Fibroblast of gingiva (primary cell): Measurements from ENCODE around the gene ALDH3B2.
"Not testable (repeated sequence)": the region's sequence is repeated elsewhere in the genome, so short reads cannot be mapped to it uniquely, and the experiment has no call there.

Experiments
- DNase-seq: peaks from one replicate; pipeline ENCODE4 v3.0.0-alpha.2; 2011; ENCODE audit warnings: low read depth

The ALDH3B2 gene

DNA sequence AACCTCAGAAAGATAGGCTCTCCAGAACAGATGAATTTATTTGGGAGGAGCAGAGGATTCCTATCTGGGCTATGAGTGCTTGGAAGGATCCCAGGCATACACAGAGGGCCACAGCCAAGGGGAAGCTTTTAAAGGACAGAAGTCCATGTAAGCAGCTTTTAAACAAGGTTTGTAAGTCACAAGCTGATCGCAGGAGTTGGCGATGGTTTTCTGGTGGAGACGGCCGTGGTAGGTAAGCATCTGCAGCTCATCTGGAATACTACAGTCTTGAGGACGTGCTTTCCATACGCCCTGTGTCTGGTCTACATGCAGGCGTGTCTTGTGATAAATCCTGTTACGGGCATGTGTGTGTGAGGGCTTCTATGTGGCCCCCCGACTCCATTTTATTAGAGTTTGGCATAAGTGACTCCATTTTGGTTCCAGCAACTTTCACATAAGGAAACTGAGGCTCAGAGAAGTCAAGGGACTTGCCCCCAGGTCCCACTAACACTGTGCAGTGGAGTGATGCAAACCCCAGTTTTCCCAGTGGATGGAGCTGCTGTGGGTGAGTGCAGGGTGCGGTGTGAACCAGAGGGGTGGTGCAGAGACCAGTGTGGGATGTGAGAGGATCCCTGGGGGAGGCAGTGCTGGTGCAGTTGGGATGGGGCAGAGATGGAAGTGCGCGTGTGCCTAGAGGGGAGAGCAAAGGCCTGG is 12.1 kb downstream of the ALDH3B2 start:
- DNase-seq = no peak

- DNase-seq = not testable (repeated sequence)
Observed at GRCh38 chr11:67660752-67661151, 13.7 kb downstream of the ALDH3B2 start.

DNA sequence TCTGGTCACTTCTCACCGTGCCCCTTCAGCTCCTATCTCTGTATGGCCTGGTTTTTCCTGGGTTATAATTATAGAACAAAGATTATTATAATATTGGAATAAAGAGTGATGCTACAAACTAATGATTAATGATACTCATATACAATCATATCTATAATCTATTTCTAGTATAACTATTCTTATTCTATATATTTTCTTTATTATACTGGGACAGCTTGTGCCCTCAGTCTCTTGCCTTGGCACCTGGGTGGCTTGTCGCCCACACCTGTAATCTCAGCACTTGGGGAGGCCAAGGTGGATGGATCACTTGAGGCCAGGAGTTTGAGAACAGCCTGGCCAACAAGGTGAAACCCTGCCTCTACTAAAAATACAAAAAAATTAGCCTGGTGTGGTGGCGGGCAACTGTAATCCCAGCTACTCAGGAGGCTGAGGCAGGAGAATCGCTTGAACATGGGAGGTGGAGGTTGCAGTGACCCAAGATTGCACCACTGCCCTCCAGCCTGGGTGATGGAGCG is 14.7 kb downstream of the ALDH3B2 start:
- not testable (repeated sequence) for DNase-seq

DNA sequence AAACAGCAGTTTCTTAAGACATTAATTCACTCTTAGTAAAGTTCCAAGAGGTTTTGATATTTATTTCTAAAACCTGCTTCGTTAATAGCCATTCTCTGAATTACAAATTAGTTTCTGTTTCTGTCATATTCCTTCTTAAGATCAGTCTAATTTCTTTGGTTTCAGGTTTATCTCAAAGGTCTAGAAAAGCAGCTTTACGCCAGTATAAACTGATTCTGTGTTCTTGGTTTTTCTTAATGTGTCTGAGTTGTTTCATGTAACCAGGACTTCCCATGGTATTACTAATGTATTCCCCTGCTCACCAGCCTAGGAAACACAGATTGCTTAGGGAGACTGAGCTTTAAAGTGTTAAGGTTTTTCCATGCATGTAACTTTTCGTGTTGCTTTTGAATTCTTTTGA is 17.1 kb downstream of the ALDH3B2 start:
- no peak for DNase-seq

DNA sequence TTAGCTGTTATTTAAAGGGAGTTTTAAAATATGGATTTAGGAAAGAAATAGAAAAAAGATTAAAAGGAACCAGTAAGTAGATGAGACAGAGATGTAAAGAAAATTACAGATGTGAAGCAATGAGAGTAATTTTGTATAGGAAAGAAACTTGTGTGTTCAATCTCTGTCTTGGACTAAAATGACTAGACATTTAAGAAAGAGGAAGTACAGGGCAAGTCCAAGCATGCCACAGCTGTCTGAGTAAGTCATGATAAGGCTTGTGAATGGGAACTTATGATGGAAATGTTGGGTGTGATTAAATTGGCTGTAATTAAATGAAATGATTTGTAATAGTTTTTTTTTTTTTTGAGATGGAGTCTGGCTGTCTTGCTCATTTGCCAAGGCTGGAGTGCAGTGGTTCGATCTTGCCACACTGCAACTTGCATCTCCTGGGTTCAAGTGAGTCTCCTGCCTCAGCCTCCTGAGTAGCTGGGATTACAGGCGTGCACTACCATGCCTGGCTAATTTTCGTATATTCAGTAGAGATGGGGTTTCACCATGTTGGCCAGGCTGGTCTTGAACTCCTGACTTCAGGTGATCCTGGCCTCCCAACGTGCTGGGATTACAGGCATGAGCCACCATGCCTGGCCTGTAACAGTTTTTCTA is 18.0 kb downstream of the ALDH3B2 start:
- no peak for DNase-seq

DNA sequence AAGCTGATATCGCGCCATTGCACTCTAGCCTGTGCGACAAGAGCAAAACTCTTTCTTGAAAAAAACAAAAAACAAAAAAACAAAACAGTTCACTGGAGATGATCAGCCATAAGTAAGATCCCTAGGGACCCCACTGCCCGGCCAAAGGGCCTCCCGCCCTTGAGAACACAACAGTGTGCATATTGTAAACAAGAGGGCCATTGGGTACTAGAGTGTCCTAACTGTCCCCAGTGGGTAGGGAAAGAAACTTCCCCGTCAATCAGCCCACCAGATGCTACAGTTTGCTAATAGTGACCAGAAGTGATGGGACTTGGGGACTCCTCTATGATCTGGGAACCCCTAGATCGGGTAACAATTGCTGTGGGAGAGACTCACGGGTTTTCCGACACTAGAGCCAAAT is 20.2 kb downstream of the ALDH3B2 start:
- no peak for DNase-seq

DNA sequence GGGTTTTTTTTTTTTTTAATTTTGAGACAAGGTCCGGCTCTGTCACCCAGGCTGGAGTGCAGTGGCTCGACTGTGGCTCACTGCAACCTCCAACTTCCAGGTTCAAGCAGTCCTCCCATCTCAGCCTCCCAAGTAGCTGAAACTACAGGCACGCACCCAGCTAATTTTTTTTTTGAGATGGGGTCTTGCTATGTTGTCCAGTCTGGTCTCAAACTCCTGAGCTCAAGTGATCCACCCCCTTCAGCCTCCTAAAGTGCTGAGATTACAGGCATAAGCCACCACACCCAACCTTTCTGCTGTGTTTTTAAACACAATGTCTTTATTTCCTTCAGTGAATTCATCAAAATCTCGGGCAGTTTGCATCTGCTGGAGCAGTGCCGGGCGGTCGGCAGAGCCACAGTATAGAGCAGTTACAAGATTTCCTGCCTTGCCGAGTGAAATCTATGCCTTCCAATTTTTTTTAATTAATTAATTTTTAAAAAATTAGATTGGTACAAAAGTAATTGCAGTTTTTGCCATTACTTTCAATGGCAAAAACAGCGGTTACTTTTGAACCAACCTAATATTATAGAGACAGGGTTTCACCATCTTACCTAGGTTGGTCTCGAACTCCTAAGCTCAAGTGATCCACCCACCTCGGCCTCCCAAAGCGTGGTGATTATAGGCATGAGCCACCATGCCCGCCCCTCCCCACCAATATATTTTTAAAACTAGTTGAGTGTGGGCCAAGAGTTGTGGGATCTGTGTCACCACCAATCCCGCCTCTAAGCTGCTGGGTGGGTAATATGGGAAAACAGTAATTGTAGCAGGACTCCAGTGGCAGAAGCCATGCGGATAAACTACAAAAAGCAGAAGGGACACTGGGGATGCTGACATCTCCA is 21.2 kb downstream of the ALDH3B2 start:
- no peak for DNase-seq

- no peak for DNase-seq
Observed at GRCh38 chr11:67651976-67652781, 22.2 kb downstream of the ALDH3B2 start.

DNA sequence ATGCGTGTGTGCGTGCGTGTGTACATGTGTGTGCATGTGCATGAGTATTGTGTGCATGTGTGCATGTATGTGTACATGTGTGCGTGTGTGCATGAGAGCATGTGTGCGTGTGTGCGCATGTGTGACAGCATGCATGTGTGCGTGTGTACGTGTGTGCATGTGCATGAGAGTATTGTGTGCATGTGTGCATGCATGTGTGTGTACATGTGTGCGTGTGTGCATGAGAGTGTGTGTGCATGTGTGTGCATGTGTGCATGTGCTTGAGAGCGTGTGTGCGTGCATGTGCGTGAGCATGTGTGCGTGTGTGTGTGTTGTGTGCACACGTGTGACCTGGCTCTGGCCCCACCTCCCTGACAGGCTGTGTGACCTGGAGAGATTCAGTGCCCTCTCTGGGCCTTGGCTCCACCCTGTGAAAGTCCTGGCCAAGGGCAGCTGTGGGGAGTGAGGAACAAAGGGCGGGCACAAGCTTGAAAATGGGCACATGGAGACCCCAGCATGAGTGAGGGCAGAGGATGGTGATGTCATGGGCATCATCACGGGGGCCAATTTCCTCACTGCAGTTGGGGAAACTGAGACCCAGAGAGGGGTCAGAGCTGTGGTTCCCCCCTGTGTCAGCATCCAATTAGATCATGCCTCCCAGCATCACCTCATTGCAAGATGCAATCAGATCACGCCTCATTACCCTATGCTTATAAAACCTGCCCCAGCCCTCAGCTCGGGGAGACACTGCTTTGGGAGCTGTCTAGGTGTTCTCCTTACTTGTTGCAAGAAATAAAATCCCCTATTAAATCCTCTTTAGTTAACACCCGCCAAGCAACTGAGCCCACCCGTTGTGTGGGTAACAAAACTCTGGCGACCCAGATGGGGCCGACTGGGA is 24.6 kb downstream of the ALDH3B2 start:
- DNase-seq = no peak

DNA sequence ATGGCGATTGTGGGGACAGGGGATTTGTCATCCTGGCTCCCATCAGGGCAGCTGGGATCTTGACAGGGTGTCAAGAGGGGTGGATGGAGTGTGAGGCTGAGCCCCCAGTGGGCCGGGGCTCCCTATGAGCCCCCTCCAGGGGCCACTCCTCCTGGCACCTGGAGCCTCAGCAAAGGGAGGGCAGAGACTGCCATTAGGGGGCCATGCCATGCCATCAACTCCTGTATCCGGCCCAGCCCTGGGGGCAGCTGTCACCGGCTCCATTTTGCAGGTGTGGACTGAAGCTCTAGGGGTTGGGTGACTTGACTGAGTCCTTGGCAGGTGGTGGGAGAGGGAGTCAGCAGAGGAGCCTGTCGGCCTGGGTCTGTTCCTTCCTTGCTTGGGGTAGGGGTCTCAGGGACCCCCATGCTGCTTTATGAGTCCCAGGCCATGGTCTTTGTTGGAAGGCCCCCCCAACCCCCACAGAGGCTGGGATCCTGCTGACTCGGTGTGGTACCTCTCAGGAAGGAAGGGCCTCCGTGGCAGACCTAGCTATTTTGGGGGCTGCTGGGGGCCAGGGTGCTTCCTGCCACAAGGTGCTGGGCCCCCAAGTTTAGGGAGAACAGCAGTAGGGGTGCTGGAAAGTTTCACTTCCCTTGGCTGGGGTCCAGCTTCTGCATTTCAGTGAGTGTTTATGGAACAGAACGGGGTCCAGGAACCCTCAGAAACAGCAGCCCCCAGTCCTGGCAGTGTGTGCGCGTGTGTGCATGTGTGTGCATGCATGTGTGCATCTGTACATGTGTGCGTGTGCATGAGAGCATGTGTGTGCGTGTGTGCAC is 25.4 kb downstream of the ALDH3B2 start:
- DNase-seq = no peak

- no peak for DNase-seq
Observed at GRCh38 chr11:67648140-67648795, 26.2 kb downstream of the ALDH3B2 start.

GRCh38 chr11:67647471-67647870 is 27.0 kb downstream of the ALDH3B2 start:
- no peak for DNase-seq

GRCh38 chr11:67646535-67647336 is 27.7 kb downstream of the ALDH3B2 start:
- DNase-seq = no peak

- DNase-seq = no peak
Observed at GRCh38 chr11:67645521-67646461, 28.6 kb downstream of the ALDH3B2 start.

DNA sequence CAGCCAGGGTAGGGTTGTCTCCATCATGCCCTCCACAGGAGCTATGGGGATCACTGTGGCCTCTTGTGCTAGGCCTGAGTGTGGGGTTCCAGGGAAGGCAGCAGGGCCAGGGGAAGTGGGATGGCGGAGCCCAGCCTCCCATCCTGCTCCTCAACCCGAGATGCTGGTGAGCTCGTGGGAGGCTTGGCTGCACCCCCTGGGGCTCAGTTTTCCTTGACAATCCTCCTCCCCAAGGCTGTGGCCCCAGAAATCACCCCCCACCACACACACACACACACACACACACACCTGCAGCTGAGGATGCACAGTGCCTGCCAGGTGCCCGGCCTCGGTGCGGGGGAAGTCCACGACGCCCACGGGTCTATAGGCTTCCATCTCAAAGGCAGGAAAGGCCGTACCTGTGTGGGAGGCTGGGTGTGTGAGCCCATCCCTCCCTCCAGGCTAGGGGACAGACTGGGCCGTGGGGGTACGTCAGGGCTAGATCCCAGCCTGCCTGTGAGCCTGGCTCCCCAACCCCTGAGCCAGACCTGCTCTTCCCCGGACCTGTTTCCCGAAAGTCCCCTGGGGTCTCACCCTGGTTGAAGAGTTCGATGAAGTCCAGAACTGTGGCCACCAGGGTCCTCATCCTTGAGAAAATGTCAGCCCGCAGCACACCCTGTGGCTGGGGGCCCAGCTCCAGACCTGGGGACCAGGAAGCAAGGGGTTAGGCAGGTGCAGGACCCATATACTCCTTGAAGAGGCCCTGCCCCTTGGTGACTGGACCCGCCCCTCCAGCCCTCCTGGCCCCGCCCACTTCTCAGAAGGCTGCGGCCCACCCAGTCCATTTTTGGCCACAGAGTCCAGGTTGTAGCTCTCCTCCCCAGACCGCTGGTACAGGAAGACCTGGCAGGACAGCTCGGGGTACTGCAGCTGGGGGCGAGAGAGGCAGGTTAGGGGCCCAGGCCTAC is 29.7 kb downstream of the ALDH3B2 start:
- no peak for DNase-seq

DNA sequence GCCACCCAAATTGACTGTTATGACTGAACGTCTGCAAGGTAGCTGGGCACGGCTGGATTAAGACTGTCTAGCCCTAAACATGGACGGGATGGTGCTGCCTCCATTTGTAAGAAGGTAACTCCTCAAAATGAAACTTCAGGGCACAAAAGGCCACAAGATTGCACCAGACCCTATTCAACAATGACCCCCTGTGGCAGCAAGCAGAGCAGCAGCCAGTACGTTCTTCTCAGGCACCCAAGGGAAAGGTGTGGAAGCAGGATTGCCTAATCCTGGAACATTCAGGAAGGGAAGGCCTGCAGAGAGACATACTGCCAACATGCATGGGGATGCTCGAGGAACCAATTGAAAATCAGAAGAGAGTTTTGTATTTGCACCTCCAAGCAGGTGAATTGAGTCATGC is 30.4 kb downstream of the ALDH3B2 start:
- DNase-seq = no peak
